Embryonic facial prominence (tissue), 1 donor: ENCODE results near the gene COG5.

ENCODE experiments used
- DNase-seq: peaks from one replicate; pipeline ENCODE4 v3.0.0-alpha.2; 2016; ENCODE audit errors: extremely low spot score

The COG5 gene

DNA sequence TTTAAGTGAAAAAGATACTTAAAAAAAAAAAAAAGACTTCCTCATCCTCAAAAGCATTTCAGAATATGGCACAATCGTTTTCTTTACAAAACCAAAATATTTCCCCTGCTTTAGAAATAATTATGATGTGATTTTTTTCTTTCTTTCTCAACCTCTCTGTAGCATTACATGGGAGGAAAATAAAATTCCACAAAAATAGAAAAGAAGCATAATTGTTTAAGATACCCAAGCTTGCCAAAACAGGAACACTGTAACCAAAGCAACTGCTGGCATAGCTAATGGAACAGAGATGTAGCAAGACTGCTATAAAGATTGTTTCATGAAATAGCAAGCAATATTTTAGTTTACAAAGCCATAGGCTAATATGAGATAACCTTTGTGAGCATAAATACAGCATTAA is 169.4 kb downstream of the COG5 start:
- DNase-seq = no peak

DNA sequence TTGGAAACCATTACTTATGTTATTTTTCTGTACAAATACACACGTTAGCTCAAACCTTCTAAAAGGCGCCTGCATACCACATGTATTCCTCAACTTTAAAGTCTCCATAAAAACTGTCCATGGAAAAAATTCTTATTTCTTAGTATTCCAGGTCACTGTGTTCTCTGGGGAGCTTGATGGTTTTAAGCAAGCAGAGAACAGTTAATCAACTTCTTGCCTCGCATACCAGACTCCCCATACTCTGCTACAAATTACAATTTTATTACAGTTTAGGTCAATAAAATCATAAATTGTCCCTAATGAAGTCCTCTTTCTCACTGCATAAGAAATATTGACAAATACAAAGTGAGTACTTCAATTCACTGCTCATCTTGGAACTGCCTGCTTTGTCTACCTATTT is 170.9 kb downstream of the COG5 start:
- no peak for DNase-seq

DNA sequence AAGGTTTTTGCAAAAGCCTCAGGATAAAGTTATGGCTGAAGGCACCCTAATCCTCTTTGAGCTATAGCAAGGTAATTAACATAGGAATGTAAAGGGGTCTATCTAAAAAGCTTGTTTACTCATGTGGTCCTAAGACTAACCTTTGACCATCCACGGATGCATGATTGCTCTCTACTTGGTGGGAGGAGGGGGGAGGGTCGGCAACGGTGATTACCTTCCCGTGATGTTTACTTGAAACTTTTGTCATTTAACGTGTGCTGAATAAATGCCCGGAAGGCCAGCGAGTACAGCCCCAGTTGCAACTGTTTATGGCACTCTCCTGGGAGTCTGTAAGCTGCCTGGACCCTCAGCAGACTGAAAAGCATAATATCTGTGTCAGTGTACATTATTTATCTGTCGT is 172.8 kb downstream of the COG5 start:
- DNase-seq = no peak

DNA sequence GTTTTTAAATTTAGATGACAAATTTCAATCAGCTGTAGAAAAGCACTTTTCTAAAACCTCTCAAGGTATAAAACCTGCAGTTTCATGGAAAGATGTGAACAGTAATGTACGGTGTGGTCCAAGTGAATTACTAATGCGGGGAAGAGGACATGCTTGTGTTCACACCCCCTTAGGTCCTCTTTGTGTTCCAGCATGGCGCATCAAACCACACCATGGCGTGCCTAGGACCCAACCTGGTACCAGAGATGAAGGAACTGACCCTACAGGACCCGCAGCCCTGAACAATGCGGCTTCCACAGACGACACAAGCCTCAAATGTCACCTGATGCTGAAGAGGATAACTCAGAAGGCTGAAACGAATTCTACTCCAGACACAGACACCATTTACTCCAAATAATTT is 175.1 kb downstream of the COG5 start:
- DNase-seq = no peak

DNA sequence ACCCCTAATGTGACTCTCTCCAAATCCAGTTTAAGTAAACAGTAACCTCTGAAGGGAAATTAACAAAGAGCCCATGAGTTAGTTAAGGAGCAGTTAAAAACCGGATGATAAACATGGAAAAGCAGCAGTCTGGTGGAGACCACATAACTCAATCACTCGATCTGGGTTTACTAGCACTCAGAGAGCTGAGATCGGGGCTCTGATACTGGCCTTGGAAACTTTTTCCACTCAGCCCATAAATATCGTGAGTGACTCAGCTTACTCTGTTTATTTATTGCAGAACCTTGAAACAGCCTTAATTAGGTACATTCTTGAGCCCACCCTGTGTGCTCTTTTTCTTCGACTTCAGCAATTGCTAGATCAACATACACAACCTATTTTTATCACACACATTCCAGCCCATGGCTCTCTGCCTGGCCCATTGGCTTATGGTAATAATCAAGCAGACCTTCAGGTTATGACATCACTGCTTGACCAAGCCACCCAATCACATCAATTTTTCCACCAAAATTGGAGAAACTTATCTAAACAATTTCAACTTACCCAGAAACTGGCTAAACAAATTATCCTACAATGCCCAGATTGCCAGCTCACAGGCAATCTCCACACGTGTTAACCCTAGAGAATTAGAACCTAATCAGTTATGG is 176.0 kb downstream of the COG5 start:
- no peak for DNase-seq

DNA sequence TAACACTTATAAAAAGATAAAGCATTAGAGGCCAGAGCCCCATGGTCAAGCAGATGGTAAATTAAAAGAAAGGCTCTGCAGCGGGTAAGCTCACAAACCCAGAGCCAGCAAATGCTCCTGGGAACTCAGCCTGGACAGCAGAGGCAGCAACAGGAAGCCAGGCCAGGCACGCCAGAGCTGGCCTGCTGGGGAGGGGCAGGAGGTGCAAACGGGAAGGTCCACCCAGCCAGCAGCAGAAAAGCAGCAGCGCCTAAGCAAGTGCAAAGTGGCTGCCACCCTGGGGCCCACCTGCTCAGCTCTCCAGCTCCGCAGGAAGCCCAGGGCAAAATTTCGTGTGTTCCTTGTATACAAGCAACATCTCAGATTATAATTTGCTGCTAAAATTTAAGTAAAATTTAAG is 176.6 kb downstream of the COG5 start:
- no peak for DNase-seq

DNA sequence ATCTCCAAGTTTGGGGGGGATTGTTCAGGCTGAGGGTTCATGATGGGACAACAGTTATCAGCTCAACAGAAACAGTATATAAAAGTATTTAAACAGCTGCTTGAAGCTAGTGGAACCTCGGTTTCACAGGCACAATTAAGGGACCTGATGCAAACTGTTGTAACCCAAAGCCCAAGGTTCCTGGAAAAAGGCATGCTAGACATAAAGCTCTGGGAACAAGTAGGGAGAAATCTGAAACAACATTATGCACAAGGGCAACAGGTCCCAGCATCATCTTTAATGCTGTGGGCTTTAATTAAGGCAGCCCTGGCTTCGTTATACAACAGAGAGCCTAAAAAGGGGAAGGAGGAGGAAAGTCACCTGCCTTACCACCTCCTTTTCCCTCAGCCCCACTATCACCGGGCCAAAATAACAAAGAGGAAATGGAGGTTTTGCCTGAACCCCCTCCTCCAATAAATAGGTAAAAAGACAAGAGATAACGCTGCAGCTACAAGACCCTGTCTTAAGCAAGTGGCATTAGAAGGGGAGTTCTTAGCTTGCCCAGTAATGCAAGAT is 177.1 kb downstream of the COG5 start:
- no peak for DNase-seq

DNA sequence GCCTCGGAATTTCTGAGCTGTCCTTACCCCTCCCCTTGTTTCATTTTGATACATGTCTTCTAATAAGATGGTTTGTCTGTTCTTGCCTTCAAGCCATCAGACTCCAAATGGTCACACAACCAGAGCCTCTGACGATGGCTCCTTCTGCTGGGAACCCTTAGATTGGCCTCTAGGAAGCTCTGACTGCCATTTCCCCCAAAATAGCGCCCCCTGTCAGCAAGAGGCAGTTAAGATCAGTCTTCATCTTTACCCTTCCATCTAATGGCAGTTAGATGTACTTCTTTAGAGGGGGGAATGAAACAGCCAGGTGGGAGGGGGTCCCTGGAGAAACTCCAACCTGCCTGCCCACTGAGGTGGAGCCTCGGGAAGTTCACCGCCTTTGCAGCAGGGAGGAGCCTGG is 179.7 kb downstream of the COG5 start:
- DNase-seq = no peak

DNA sequence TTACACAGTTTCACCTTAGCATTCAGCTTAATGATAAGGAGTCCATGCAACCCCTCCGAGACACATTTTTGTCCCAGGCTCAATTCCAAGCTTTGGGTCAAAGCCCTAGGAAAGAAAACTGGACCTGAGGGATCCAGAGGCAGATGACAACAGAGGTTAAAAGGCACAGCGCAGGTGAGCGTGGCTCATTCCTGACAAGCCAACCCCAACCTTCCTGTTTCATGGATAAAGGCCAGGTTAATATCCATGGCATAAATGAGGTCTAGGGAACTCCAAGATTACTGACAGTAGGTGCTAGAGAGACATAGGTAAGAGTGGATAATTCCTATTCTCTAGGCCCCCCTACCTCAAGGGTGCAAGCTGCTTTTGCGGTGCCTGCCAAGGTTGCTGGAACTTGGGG is 180.5 kb downstream of the COG5 start:
- no peak for DNase-seq

DNA sequence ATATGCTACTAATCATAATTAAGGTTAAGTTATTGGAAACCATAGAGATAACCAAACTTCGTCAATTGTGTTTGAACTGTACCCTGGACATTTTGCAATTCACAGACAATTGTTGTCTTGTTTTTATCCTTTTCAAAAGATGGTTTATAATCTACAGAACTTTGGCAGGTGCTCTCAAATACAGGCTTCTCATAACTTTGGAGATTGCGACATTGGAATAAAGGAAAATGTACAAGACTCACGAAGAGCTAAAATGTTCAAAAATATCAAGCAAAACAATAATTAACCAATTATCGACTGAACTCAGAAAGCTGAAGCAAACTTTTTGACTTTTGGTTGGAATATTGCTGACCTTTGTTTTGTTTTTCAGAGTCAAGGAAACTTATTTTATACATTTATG is 182.3 kb downstream of the COG5 start:
- no peak for DNase-seq

DNA sequence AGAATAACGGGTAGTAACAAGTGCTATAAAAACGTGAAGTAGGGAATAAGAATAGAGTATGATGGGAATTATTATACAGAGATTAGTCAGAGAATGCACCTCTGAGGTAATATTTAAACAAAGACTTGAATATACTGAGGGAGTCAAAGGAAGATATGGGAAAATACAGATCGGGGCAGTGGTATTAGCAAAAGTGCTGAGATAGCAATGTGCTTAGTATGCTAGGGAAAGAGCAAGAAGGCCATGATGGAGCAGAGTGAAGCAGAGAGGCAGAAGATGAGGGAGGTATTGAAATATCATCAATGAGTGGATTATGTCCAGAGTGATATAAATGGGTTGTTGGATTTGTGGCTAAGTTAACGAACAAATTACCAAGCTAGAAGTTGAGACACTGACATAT is 190.4 kb downstream of the COG5 start:
- DNase-seq = no peak

DNA sequence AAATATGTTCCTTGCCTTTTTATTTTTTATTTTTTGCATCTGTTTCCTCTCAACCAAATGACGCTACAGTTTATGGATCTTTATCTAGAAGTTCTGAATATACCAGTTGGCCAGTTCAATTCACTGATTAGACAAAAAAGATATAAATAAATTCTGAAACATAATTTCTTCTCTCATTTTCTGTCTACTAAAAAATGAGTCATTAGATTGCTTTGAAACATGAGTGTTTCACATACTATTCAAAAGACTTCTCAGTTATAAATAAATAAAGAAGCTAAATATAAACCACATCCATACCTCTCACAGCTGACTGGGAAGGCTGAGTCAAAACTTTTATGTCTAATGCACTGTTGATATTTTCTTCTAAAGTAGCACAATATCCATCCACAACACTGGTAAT is 191.4 kb downstream of the COG5 start:
- DNase-seq = no peak

DNA sequence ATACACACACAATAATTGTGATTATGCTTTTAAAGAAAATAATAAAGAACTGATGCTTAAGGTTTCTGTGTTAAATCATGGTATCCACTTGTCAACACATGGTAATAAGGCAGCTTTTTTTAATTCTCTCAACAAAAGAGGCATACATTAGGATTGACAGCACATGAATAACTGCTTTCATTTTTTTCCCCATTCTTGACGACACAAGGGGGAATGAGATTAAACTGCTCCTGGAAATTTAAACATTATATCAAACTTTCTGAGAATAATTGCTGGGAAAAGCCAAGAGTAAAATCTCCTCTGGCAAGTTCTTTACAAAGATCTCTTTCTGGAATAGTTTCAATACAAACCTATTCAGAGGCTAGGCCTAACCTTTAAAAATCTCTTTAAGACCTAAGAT is 192.9 kb downstream of the COG5 start:
- peak; percentile 7 for DNase-seq

DNA sequence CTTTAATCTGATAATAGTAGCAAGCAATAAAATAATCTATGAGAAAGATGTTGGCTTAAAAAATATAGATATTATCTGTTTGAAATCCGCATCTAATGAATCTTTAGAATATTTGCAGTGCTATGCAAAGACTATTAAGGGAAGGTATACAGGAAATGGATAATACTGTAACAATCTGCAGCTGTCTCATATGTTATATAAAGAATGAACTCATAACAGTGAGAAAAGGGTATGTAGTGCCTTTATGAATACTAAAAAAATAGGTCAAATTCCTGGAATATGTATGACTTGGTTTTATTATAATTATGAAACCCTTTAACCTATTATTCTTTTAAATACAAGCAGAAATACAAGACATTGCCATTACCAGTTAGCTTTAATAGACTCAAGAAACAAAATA is 198.9 kb downstream of the COG5 start:
- no peak for DNase-seq

DNA sequence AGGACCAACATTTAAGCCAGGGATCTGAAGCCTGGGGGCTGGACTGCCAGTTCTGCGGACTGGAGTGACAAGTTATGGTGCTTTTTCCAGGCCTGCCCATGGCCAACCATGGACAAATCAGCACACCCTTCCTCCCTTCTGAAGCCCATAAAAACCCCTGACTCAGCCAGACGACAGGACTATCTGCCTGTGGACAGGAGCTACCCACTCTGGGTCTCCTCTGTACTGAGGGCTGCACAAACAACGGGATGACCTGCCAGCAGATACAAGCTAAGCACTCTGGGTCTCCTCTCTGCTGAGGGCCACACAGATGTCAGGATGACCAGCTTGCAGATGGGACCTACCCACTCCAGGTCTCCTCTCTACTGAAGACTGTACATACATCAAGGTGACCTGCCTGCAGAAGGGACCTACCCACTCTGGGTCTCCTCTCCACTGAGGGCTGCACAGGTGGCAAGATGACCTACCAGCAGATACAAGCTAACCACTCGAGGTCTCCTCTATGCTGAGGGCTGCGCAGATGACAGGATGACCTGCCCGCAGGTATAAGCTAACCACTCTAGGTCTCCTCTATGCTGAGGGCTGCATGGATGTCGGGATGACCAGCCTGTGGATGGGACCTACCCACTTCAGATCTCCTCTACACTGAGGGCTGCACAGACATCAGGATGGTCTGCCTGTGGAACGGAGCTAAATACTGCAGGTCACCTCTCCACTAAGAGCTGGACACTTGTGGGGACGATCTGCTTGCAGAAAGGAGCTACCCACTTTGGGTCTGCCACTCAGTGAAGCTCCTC is 204.0 kb downstream of the COG5 start:
- DNase-seq = no peak

DNA sequence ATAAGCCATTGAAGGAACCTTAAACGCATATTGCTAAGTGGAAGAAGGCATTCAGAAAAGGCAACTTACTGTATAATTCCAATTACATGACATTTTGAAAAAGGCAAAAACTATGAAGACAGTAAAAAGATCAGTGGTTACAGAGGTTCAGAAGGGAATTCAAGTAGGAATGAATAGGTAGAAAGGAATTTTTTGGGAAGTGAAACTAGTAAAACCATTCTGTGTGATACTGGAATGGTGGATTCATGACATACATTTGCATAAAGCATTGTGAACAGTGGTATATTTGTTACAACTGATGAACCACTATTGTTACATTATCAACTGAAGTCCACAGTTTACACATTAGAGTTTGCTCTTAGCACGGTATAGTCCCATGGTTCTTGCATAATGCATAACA is 208.1 kb downstream of the COG5 start:
- no peak for DNase-seq

DNA sequence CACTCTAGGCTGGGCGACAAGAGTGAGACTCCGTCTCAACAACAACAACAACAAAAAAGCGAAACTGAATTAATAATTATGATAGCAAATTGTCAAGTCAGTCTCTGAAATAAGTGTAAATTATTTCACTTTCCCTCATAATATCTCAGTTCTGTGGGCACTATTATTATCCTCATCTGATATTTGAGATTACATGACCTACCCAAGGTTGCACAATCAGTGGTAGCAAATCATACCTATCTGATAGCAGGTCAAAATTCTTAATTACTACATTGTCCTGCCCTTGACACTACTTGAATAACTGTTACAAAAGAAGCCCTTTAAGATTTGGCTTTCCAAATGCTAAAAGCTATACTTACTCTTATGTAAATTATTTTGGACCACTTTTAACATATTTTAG is 209.1 kb downstream of the COG5 start:
- no peak for DNase-seq

DNA sequence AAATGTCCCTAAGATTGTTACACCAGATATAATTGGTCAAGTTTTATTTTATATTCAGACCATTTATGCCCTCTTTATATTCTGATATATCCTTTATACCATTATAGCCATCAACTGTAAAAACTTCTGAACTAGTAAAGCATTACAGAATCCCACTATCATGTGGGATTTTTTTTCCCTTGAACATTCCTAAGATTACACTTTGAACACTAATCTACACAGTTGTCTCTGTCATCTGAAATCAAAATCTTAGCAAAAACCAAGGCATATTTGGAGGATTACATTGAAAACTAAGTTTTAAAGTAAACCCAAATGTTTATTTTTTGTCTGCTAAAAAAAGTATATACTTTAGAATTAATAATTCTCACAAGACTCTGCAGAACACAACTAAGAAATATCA is 210.0 kb downstream of the COG5 start:
- DNase-seq = no peak

DNA sequence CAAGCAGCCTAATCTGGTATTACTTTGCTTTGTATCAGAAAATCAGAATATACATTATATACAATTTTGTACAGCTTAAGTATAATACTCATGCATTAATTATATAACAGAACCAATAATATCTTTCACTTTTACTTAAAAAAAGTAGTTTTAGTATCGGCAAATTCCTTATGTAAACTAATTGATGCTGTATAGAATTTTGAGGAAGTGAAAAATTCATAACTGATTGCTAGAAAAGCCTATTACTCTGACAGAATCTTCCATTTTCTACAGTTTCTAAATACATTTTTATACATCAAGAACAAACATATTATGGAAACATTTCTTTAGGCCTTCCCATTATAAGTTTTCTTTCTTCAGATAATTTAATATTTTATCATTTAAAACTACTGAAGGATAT is 217.8 kb downstream of the COG5 start:
- no peak for DNase-seq

DNA sequence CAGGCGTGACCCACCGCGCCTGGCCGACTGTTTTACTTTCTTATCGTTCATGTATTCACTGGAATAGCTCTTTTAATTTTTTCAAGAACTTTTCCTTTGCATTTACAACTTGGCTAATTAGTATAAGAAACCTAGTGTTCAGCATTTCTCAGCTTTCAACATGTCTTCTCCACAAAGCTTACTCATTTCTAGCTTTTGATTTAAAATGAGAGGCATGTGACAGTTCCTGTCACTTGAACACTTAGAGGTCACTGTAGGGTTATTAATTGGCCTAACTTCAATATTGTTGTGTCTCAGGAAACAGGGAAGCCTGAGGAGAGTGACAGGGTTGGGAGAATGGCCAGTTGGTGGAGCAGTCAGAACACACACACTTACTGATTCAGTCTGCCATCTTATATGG is 218.9 kb downstream of the COG5 start:
- DNase-seq = no peak

DNA sequence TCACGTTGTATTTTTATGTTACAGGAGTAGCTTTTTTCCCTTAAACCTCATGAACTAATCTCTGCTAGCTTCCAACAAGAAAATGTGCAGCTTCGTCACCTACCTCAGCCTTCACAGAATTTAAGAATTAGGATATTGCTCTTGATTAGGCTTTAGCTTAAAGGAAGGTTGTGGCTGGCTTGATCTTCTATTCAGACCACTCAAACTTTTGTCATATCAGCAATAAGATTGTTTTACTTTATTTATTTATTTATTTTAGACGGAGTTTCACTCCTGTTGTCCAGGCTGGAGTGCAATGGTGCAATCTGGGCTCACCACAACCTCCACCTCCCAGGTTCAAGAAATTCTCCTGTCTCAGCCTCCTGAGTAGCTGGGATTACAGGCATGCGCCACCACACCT is 219.4 kb downstream of the COG5 start:
- no peak for DNase-seq

DNA sequence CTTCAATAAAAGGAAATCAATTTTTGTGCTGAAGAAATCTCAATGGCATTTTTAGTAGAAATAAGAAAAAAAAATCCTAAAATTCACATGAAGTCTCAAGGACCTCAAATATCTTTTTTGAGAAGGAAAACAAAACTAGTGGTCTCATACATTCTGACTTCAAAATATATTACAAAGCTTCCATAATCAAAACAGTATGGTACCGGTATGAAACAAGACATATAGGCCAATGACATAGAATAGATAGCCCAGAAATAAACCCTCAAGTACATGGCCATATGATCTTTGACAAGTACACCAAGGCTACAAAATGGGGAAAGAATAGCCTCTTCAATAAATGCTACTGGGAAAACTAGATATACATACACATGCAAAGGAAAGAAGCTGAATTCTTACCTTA is 225.6 kb downstream of the COG5 start:
- DNase-seq = no peak

DNA sequence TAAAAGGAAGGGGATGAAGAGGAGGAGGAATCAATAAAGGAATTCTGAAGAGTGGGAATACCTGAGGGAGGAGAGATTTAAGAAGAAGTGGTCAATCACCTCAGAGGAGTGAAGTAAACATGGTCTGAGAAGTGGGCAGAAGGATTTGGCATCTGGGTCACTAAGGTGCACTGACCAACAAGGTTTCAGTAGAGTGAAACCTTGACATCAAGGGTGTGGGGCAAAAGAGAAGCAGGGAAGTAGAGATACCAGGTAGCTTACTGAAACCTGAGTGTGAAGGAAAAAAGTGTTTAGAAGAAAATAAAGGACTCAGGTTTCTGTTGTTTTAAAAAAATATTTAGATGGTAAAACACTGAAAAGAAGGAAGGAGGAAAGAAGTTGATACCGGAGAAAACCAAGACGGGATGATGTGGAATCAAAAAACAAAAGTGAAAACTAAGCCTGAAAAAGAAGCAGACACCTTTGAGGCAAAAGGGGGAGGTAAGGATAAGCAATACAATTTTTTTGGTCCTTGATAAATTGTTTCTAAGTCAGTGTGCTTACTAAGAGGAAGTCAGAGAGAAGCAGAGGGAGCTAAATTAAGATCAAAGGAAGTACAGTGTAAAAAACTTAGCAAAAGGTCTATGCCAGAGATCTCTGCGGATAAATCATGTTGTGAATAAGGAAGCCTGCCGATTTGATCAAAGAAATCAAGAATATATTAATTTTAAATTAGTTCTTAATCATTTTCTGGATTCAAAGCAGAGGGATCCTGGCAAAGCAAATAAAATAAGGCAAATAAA is 231.0 kb downstream of the COG5 start:
- DNase-seq = no peak
